ENCODE results near the gene MISP3.

DNA sequence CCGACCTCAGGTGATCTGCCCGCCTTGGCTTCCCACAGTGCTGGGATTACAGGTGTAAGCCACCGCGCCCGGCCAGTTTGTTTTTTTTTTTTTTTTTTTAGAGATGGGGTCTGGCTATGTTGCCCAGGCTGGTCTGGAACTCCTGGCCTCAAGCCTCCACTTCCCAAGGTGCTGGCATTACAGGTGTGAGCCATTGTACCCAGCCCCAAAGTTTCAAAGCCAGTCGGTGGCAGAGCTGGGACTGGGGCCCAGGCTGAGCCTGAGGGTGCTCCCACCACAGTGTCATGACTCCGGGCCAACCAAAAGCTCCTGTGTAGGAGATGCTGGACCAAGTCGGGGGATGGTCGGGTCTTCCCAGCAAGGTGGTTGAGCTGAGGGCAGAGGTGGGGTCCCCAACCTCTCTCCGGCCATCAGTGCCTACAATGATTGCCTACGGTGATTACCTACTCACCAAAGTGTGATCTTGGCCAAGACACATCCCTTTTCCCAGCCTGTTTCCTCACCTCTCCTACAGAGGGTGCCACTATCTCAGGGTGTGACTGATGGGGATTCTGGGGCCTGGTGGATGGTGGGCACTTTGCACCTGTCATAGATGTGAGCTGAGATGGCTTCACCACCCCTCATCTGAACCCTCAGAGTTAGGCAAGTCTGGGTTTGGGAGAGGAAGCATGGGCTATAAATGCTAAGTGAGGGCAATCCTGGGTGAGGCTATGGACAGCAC is 23.8 kb downstream of the MISP3 start:
- TF ChIP-seq, protein P1, sequence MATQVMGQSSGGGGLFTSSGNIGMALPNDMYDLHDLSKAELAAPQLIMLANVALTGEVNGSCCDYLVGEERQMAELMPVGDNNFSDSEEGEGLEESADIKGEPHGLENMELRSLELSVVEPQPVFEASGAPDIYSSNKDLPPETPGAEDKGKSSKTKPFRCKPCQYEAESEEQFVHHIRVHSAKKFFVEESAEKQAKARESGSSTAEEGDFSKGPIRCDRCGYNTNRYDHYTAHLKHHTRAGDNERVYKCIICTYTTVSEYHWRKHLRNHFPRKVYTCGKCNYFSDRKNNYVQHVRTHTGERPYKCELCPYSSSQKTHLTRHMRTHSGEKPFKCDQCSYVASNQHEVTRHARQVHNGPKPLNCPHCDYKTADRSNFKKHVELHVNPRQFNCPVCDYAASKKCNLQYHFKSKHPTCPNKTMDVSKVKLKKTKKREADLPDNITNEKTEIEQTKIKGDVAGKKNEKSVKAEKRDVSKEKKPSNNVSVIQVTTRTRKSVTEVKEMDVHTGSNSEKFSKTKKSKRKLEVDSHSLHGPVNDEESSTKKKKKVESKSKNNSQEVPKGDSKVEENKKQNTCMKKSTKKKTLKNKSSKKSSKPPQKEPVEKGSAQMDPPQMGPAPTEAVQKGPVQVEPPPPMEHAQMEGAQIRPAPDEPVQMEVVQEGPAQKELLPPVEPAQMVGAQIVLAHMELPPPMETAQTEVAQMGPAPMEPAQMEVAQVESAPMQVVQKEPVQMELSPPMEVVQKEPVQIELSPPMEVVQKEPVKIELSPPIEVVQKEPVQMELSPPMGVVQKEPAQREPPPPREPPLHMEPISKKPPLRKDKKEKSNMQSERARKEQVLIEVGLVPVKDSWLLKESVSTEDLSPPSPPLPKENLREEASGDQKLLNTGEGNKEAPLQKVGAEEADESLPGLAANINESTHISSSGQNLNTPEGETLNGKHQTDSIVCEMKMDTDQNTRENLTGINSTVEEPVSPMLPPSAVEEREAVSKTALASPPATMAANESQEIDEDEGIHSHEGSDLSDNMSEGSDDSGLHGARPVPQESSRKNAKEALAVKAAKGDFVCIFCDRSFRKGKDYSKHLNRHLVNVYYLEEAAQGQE (IDR thresholded peaks at IDR 0.05; ENCODE audit: insufficient read depth in 1 of 2, low read depth in 2 of 2, low read length in 2 of 2): no peak
- TF ChIP-seq TAF1 (IDR thresholded peaks at IDR 0.05; ENCODE audit: borderline replicate concordance, insufficient read depth, low read length): no peak
